HepG2 (cell line): ENCODE data around the gene PTPN5. TPM values are rescaled to one million over a fixed set of nuclear protein-coding genes. Genes with fewer than 3 reads are reported as not detected.

ENCODE experiments used
- ATAC-seq: fragments of 200-7000 bp; cut with Tn5 transposase; 3 replicates; pipeline ENCODE4 v1.9.1; 2020; ENCODE audit warnings: mild to moderate bottlenecking, moderate library complexity
- BruUV-seq: library from RNA; stranded (reverse); fragments of 400-500 nt; replicated peaks from 2 replicates; lab custom pipeline; 2021; lab: Mats Ljungman, UMichigan
- CTCF ChIA-PET: fragments of 300-600 bp; formaldehyde crosslinking; extraction: SDS; loops from one replicate; lab custom pipeline; 2021; ENCODE audit warnings: low total read pairs, inconsistent platforms, low intra/inter-chr PET ratio; lab: Yijun Ruan, JAX
- POLR2A ChIA-PET: fragments of 350-600 bp; sonication (Branson Sonifier 250); formaldehyde crosslinking; loops from one replicate; lab custom pipeline; 2020; ENCODE audit warnings: antibody characterized with exemption, inconsistent platforms; lab: Yijun Ruan, JAX
- DNase-seq: peaks from one replicate; pipeline ENCODE4 v3.0.0-alpha.2; 2015; ENCODE audit warnings: low spot score
- FAIRE-seq: peaks from 3 replicates; lab custom pipeline; 2011; peaks lifted over from hg19 to GRCh38; lab: Jason Lieb, UNC
- H2AFZ ChIP-seq: one replicate; pipeline ENCODE4 v1.6.1; 2011; ENCODE audit warnings: low read length, inconsistent platforms
- H3K27ac ChIP-seq: fragments of 300-600 bp; 3 replicates; pipeline ENCODE4 v1.8.0; 2011; ENCODE audit warnings: mixed run types, mild to moderate bottlenecking, mixed read lengths, low read length, inconsistent platforms; ENCODE audit not compliant: insufficient read depth; ENCODE audit errors: extremely low read length
- H3K27me3 ChIP-seq, 2 experiments: fragments of 200-600 bp in 1 of 2; 2 replicates in 1 of 2; 3 replicates in 1 of 2; pipeline versions ENCODE4 v1.6.0 to v1.8.0; 2011; ENCODE audit warnings: low read length in 2 of 2, mild to moderate bottlenecking in 2 of 2, moderate library complexity in 2 of 2, inconsistent platforms in 1 of 2; ENCODE audit not compliant: insufficient read depth in 2 of 2, control insufficient read depth in 1 of 2
- H3K36me3 ChIP-seq, 2 experiments: fragments of 200-600 bp in 1 of 2; replicated peaks in 1 of 2; 2 replicates in 1 of 2; 3 replicates in 1 of 2; pipeline versions ENCODE4 v1.5.1 to v1.8.0; 2011; ENCODE audit warnings: low read length in 2 of 2, inconsistent platforms in 1 of 2; ENCODE audit not compliant: insufficient read depth in 2 of 2, control insufficient read depth in 1 of 2
- H3K4me1 ChIP-seq: 2 replicates; pipeline ENCODE4 v1.5.1; 2012; ENCODE audit warnings: low read length, inconsistent platforms; ENCODE audit not compliant: insufficient read depth
- H3K4me2 ChIP-seq: 2 replicates; pipeline ENCODE4 v1.6.0; 2011; ENCODE audit warnings: low read depth, low read length, inconsistent platforms
- H3K4me3 ChIP-seq, 3 experiments: fragments of 200-600 bp in 1 of 3; sonication (generic), shearing (Covaris generic) in 1 of 3; replicated peaks in 1 of 3; 2 replicates each; pipeline ENCODE4 v1.5.1; 2011 to 2016; ENCODE audit warnings: low read length in 3 of 3, inconsistent platforms in 2 of 3, low read depth in 2 of 3, mild to moderate bottlenecking in 2 of 3, control low read depth in 1 of 3, mixed read lengths in 1 of 3; ENCODE audit not compliant: insufficient read depth in 1 of 3
- H3K79me2 ChIP-seq: one replicate; pipeline ENCODE4 v1.6.1; 2011; ENCODE audit warnings: low read length, inconsistent platforms; ENCODE audit not compliant: insufficient read depth
- H3K9ac ChIP-seq: 2 replicates; pipeline ENCODE4 v1.6.0; 2011; ENCODE audit warnings: mild to moderate bottlenecking, low read depth, low read length, inconsistent platforms; ENCODE audit not compliant: insufficient read depth
- H3K9me3 ChIP-seq: 2 replicates; pipeline ENCODE4 v1.5.1; 2012; ENCODE audit warnings: mild to moderate bottlenecking, low read length
- H4K20me1 ChIP-seq: 2 replicates; pipeline ENCODE4 v1.6.0; 2011; ENCODE audit warnings: inconsistent platforms, mild to moderate bottlenecking, low read length, moderate library complexity; ENCODE audit not compliant: insufficient read depth
- ARID4A ChIP-seq: sonication (generic); formaldehyde crosslinking; IDR thresholded peaks from 2 replicates; pipeline ENCODE4 v1.5.0; 2020; ENCODE audit warnings: mild to moderate bottlenecking, missing genetic modification reagents, borderline replicate concordance
- MAX ChIP-seq: IDR thresholded peaks from 2 replicates; pipeline ENCODE4 v1.6.1; 2012; ENCODE audit warnings: inconsistent platforms
- SNRNP70 ChIP-seq: fragments of 200-400 bp; formaldehyde crosslinking; IDR thresholded peaks from 2 replicates; pipeline ENCODE4 v1.6.1; 2017; ENCODE audit warnings: mild to moderate bottlenecking, low read depth, low read length, moderate library complexity
- ZKSCAN8 ChIP-seq: IDR thresholded peaks from 2 replicates; pipeline ENCODE4 v1.6.1; 2016; ENCODE audit warnings: borderline replicate concordance, missing genetic modification reagents, missing compliant biosample characterization
- ZNF225 ChIP-seq: sonication (generic); formaldehyde crosslinking; IDR thresholded peaks from 2 replicates; pipeline ENCODE4 v1.4.0; 2020; ENCODE audit warnings: mild to moderate bottlenecking, missing genetic modification reagents
- ZNF501 ChIP-seq: sonication (generic); formaldehyde crosslinking; IDR thresholded peaks from 2 replicates; pipeline ENCODE4 v1.5.1; 2020; ENCODE audit warnings: mild to moderate bottlenecking, moderate library complexity, missing genetic modification reagents
- ZNF605 ChIP-seq: sonication (generic); formaldehyde crosslinking; IDR thresholded peaks from 2 replicates; pipeline ENCODE4 v1.8.0; 2022; ENCODE audit warnings: mild to moderate bottlenecking, missing genetic modification reagents
- WGBS: methylation state at CpG from one replicate; pipeline ENCODE4 v1.1.6; 2017; ENCODE audit warnings: low lambda C conversion rate; 5-methylcytosine and 5-hydroxymethylcytosine counted together
- in situ Hi-C: cut with HindIII; loops from 2 replicates; pipeline ENCODE4 v1.10.0; 2017; ENCODE audit warnings: low pct_unique_long_range_greater_than_20kb; ENCODE audit not compliant: extremely low pct_ligation_motif_present
- intact Hi-C: fragments of 100-400 bp; cut with micrococcal nuclease; formaldehyde crosslinking; loops from one replicate; pipeline ENCODE4 v1.10.0; 2022; ENCODE audit not compliant: unreplicated experiment
- polyA plus RNA-seq, 8 experiments: library from polyadenylated mRNA; depleted of rRNA in 3 of 8; stranded (reverse) in 7 of 8; unstranded in 1 of 8; fragments of >200 nt; fragmentation: Illumina TruSeq in 4 of 8; extraction: Trizol in 4 of 8; gene quantifications; 2 replicates each; pipeline versions ENCODE4 v1.2.1 to v1.2.3, GENCODE V29; 2011 to 2016; ENCODE audit warnings: low read depth in 4 of 8, missing spikeins in 1 of 8, mixed read lengths in 1 of 8; ENCODE audit not compliant: insufficient read depth in 1 of 8
- total RNA-seq, 5 experiments: library from RNA; depleted of rRNA; stranded (reverse); fragments of >200 nt; fragmentation: Illumina TruSeq; extraction: Trizol; gene quantifications; 2 replicates each; pipeline ENCODE4 v1.2.3, GENCODE V29; 2016; ENCODE audit warnings: low read depth in 1 of 5
- TF ChIP-seq, protein P1 (sequence below): sonication (generic); formaldehyde crosslinking; IDR thresholded peaks from 2 replicates; pipeline ENCODE4 v1.5.0; 2020; ENCODE audit warnings: mild to moderate bottlenecking, missing genetic modification reagents

Gene PTPN5
- total and polyA plus RNA-seq, 2 of the 13 experiments (the other 11 are each of a cell fraction or from before 2014, with no cell fraction given) = not detected

GRCh38 chr11:18720808-18721560, 70.6 kb downstream of the PTPN5 start:
- WGBS = 24% methylated on average over 17 of the region's 41 CpGs
- Histone ChIP-seq H3K27ac (no peak overlapping the region), H3K36me3 (no peaks in the 10 kb centered on the region), H3K9me3 (no peaks in the 10 kb centered on the region), H4K20me1 (no peaks in the 10 kb centered on the region), H3K4me3 (peak overlapping the region; percentile 30 to 63 (median 38); a peak in 4 of 6 replicates), H3K27me3 (peaks cover 4 to 58% of the 10 kb centered on the region in 2 experiments; a peak in 4 of 5 replicates), H3K9ac (no peak overlapping the region), H2AFZ (no peak overlapping the region), H3K79me2 (no peaks in the 10 kb centered on the region), H3K4me1 (peaks cover 24% of the 10 kb centered on the region), H3K4me2 (peak overlapping the region; percentile 91)
- in situ Hi-C loops (no loop called here), intact Hi-C loops (no loop called here)
- TF ChIP-seq MAX (0 out of 2 replicates have a peak, but pooled peaks have one; percentile 12), ZKSCAN8 (no peak), SNRNP70 (no peak), ZNF501 (CRISPR knock-in tag) (0 out of 2 replicates have a peak, but pooled peaks have one; percentile 10), ARID4A (CRISPR knock-in tag) (0 out of 2 replicates have a peak, but pooled peaks have one; percentile 10), ZNF225 (CRISPR knock-in tag) (0 out of 2 replicates have a peak, but pooled peaks have one; percentile 10), ZNF605 (CRISPR knock-in tag) (0 out of 2 replicates have a peak, but pooled peaks have one; percentile 15)
- TF ChIP-seq, protein P1, sequence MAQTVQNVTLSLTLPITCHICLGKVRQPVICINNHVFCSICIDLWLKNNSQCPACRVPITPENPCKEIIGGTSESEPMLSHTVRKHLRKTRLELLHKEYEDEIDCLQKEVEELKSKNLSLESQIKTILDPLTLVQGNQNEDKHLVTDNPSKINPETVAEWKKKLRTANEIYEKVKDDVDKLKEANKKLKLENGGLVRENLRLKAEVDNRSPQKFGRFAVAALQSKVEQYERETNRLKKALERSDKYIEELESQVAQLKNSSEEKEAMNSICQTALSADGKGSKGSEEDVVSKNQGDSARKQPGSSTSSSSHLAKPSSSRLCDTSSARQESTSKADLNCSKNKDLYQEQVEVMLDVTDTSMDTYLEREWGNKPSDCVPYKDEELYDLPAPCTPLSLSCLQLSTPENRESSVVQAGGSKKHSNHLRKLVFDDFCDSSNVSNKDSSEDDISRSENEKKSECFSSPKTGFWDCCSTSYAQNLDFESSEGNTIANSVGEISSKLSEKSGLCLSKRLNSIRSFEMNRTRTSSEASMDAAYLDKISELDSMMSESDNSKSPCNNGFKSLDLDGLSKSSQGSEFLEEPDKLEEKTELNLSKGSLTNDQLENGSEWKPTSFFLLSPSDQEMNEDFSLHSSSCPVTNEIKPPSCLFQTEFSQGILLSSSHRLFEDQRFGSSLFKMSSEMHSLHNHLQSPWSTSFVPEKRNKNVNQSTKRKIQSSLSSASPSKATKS (CRISPR knock-in tag) = no peak
- no peak for FAIRE-seq
- ATAC-seq = peak; percentile 61
- no peak for DNase-seq
- ChIA-PET POLR2A (no interaction called here), CTCF (no interaction called here)
- BruUV-seq = no TSS peak
